Mucosa of descending colon (tissue), 3 donors: Measurements from ENCODE around the gene DSTN. TPM values are rescaled to one million over a fixed set of nuclear protein-coding genes. Genes with fewer than 3 reads are reported as not detected.
A peak's percentile ranks its signal among the peaks of the same experiment; 100 is the strongest.

Experiments used
- ATAC-seq: fragments of 200-7000 bp; cut with Tn5 transposase; one replicate; pipeline ENCODE4 v1.9.1; 2020; ENCODE audit warnings: mild to moderate bottlenecking, moderate library complexity
- DNase-seq, 3 donors: peaks; one replicate each; pipeline ENCODE4 v3.0.0-alpha.2; 2020
- H3K36me3 ChIP-seq: fragments of 200-600 bp; one replicate; pipeline ENCODE4 v1.8.0; 2021; ENCODE audit warnings: low read depth, mild to moderate bottlenecking
- H3K4me1 ChIP-seq: fragments of 200-600 bp; one replicate; pipeline ENCODE4 v1.8.0; 2021; ENCODE audit warnings: low read depth, mild to moderate bottlenecking
- H3K4me3 ChIP-seq: fragments of 200-600 bp; one replicate; pipeline ENCODE4 v1.8.0; 2021; ENCODE audit warnings: mild to moderate bottlenecking
- H3K9me3 ChIP-seq: fragments of 200-600 bp; one replicate; pipeline ENCODE4 v1.8.0; 2021; ENCODE audit warnings: mild to moderate bottlenecking
- intact Hi-C, 2 donors: fragments of 100-400 bp; cut with DNase I in 1 of 2; cut with micrococcal nuclease in 1 of 2; formaldehyde crosslinking; loops; one replicate each; pipeline versions ENCODE4 v1.11.0 to v1.11.1; 2022; cut with DNase I, micrococcal nuclease
- total RNA-seq, 3 donors: library from RNA; stranded (reverse); fragmentation: NEBNext Ultra II Directional in 2 of 3; extraction: Animal tissue kit (Norgen Biotek cat#: 25700) in 2 of 3; gene quantifications; one replicate each; pipeline versions ENCODE4 v1.2.1 to v1.2.4, GENCODE V29; 2021 to 2023
- TF ChIP-seq, protein P1 (sequence below): fragments of 200-600 bp; IDR thresholded peaks from one replicate; pipeline ENCODE4 v1.8.0; 2022; ENCODE audit warnings: antibody characterized with exemption, mild to moderate bottlenecking
- donor health status: DM: no; HTN: no; CAD: no; lungs with moderate emphysema.
- donor health status: DM: no; HTN: no; CAD: no.
- donor health status: DM: no; HTN: yes; CAD: no.

DSTN gene
- total RNA-seq, 3 donors from 2014 or later, result 261 to 946 (median 284) TPM

DNA sequence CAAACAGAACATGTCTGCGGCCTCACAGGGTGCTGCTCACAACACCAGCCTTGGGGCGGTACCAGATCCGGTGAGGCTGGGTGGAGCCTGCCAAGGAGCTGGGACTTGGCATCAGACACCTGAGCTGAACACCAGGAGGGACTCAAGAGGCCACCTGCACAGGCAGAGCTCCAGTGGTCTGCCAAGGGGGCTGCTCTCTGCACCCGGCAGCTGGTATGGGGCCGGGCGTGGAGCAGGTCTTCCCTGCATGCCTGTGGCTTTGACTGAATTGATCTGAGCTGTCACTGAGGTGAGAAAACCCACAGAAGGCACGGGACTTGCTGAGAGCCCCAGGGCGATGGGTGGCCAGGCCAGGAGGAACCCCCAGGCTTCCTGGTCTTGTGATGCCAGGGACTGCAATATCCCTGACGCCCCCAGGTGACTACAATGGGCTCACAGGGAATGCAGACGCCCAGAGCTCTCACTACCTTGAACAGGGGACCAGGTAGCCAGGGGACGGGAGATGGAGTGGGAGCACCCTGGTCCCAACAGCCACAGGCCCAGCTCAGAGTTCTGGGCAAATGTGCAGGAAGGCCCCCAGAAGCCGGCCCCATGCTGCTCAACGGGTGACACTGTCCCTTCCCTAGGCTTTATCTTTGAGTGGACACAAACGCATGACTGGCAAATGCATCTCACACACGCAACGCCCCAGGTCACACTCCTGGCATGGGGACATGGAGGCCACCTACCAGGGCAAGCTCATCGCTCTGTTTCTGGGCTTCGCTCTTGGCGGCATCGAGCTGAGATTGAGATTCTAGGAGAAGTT lies 48.2 kb downstream of the DSTN start:
- TF ChIP-seq, protein P1, sequence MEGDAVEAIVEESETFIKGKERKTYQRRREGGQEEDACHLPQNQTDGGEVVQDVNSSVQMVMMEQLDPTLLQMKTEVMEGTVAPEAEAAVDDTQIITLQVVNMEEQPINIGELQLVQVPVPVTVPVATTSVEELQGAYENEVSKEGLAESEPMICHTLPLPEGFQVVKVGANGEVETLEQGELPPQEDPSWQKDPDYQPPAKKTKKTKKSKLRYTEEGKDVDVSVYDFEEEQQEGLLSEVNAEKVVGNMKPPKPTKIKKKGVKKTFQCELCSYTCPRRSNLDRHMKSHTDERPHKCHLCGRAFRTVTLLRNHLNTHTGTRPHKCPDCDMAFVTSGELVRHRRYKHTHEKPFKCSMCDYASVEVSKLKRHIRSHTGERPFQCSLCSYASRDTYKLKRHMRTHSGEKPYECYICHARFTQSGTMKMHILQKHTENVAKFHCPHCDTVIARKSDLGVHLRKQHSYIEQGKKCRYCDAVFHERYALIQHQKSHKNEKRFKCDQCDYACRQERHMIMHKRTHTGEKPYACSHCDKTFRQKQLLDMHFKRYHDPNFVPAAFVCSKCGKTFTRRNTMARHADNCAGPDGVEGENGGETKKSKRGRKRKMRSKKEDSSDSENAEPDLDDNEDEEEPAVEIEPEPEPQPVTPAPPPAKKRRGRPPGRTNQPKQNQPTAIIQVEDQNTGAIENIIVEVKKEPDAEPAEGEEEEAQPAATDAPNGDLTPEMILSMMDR, result no peak
- peaks cover 16% of the 10 kb centered on the region for H3K4me1 ChIP-seq
- no peaks in the 10 kb centered on the region for H3K9me3 ChIP-seq
- ATAC-seq (no peak), DNase-seq (peak in 1 of 3 donors; percentile 27)
- H3K4me3 ChIP-seq, result no peak overlapping the region
- peaks cover 17% of the 10 kb centered on the region for H3K36me3 ChIP-seq
- intact Hi-C loops, result loop anchor here (10.0 kb wide), 2 partner anchors 83 to 113 kb away; partner anchors contain the start of gene BFSP1 (in 2 of the 2)

DNA sequence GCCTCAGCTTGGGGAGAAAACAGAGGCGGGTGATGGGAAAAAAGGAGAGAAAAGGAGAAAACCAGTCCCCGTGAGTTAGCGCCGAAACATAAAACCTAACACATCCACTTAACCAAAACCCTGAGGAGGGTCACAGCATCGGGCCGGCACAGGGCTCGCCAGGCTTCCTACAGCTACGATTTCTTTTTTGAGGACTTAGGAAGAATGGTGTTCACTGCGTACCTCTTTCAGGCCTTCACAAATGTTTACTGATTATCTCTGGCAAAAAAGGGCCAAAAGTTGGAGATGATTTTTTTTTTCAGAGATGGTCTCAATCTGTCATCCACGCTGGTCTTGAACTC lies 48.8 kb downstream of the DSTN start:
- TF ChIP-seq, protein P1, result no peak
- no peak overlapping the region for H3K4me3 ChIP-seq
- peaks cover 16% of the 10 kb centered on the region for H3K4me1 ChIP-seq
- no peak for ATAC-seq
- H3K9me3 ChIP-seq, result no peaks in the 10 kb centered on the region
- intact Hi-C loops, result loop anchor here (10.0 kb wide), 2 partner anchors 84 to 114 kb away; partner anchors contain the start of gene BFSP1 (in 2 of the 2)
- peaks cover 17% of the 10 kb centered on the region for H3K36me3 ChIP-seq
- no peak for DNase-seq

DNA sequence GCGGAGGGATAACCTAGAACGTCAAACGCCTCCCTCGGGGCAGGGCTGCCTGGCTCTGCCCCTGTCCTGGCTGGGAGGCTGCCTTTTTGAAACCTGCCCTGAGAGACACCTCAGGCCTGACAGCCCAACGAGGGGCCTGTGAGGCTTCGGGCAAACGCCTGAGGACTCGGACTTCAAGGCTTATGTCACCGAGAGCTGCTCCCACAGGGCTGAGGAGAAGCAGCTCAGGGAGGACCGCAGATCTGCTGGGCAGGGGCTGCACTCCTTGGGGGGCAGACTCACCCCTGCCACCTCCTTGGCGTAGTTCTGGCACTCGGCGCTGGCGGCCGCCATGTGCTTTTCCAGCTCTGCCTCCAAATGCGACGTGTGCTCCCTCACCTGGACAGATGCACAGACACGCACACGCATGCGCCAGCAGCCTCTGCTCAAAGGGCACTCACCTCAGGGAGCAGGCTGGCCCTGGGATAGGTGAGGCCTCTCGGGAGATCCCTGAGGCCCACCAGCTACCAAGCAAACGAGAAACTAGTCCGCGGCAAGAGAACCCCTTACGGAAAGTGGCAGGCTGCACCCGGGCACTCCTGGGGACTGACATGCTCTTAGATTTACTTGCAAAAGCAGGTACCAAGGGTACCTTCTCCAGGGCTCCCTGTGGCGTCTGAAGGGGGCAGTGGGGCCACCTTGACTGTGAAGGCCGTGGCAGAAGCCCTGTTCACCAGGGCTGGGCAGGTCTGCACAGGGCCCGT lies 49.6 kb downstream of the DSTN start:
- DNase-seq (peak in 1 of 3 donors; percentile 22), ATAC-seq (no peak)
- TF ChIP-seq, protein P1, result no peak
- H3K4me3 ChIP-seq, result no peak overlapping the region
- peaks cover 24% of the 10 kb centered on the region for H3K36me3 ChIP-seq
- no peaks in the 10 kb centered on the region for H3K9me3 ChIP-seq
- H3K4me1 ChIP-seq, result peaks cover 14% of the 10 kb centered on the region
- intact Hi-C loops, result loop anchor here (10.0 kb wide), 2 partner anchors 85 to 115 kb away; partner anchors contain the start of gene BFSP1 (in 2 of the 2)

DNA sequence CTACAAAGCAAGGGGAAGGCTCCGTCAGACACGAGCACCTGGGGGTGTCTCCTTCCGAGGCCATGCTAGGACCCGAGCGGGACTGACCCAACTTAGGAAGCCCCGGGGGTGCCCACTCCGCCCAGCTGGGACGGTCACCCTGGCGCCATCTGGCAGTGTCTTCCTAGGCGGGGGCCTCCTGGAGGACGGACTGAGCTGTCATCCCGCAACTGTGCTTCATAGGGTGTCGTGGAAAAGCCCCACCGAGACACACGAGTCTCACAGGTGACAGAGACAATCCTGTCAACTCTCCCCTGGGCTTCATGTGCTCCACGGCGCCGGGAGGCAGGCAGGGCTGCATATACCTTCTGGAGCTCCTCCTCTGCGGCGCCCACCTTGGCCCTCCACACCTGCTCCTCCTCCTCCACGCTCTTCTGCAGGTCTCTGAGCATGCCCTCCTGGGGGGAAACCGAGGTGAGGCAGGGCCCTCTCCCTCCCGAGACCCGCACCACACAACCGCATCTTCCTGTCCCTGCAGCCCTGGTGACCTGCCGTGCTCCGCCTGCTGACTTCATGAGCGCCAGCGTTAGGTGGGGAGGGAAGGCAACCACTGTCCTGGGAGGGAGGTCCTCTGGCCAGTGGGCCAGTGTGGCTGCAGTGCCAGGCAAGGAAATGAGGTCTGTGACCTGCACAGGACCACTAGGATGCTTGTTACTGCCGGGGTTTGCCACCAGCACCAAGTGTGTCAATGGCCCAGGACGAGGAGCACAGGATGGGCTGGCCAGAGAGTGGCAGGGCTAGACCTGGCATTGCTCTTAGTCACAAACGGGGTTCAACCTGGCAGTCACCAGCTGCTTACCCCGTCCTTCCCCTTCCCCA lies 50.7 kb downstream of the DSTN start:
- Histone ChIP-seq H3K9me3 (no peaks in the 10 kb centered on the region), H3K4me1 (peaks cover 3% of the 10 kb centered on the region), H3K36me3 (peaks cover 25% of the 10 kb centered on the region), H3K4me3 (no peak overlapping the region)
- peak in 1 of 3 donors; percentile 18 for DNase-seq
- intact Hi-C loops, result no loop called here
- TF ChIP-seq, protein P1, result no peak
- ATAC-seq, result no peak
